ENCODE measurements around the gene TTLL11. TPM values are rescaled to one million over a fixed set of nuclear protein-coding genes. Genes with fewer than 3 reads are reported as not detected.

Gene TTLL11
- total RNA-seq, 1 experiment from 2014 or later: 7.0 TPM

DNA sequence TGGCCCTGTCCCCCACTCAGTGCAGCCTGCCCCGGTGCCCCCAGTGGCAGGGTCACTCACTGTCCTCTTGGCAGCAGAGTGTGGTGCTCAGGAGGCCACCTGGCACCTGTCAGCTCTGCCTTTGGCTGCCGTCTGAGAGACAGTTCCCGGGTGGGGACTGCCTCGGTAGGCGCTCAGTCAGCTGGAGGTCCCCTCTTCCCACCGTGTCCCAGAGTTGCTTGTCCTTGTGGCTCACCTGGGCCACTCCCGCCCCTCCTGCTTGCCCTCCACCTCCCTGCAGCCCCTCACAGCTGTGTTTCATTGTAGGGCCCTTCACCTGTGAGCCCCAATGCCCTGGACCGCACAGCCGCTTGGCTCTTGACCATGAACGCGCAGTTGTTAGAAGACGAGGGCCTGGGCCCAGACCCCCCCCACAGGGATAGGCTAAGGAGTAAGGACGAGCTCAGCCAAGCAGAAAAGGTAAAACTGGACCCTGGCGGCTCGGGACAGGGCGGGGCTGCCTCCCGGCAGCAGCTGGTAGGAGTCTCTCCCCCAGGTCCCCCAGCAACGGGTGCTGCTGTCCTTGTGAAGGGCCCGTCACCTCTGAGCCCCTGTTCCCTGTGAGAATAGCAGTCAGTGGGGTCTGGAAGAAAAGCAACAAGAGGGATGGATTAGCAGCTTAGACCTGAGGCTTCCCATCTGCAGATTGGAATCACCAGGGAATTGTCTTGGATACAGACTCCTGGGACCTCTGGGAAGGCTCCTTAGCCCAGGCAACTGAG lies 319.0 kb downstream of the TTLL11 start:
- ChIA-PET POLR2A (ENCODE audit: unreplicated experiment) (no interaction called here), CTCF (no interaction called here)
- Histone ChIP-seq H3K4me2 (ENCODE audit: low read length) (no peak overlapping the region), H4K20me1 (ENCODE audit: low read length) (no peaks in the 10 kb centered on the region), H3F3A (ENCODE audit: low read length, unreplicated experiment) (no peaks in the 10 kb centered on the region), H3K4me1 (ENCODE audit: insufficient read depth, low read length) (no peaks in the 10 kb centered on the region), H3K36me3 (ENCODE audit: low read depth, low read length) (no peaks in the 10 kb centered on the region), H3K79me2 (ENCODE audit: low read length) (no peaks in the 10 kb centered on the region), H3K27me3 (ENCODE audit: low read length) (no peaks in the 10 kb centered on the region), H3K9ac (ENCODE audit: low read length) (no peak overlapping the region), H3K27ac (ENCODE audit: low read length) (no peak overlapping the region), H3K9me3 (ENCODE audit: low read length) (no peaks in the 10 kb centered on the region), H3K4me3 (ENCODE audit: low read length) (no peak overlapping the region), H3K9me2 (replicated peaks; ENCODE audit: low read length) (no peaks in the 10 kb centered on the region), H2AFZ (ENCODE audit: low read length) (no peak overlapping the region)
- intact Hi-C loops (cut with micrococcal nuclease): no loop called here
- DNase-seq (no peak), ATAC-seq (no peak)
- no TSS peak for BruUV-seq (replicated peaks)
- TF ChIP-seq, protein P1, sequence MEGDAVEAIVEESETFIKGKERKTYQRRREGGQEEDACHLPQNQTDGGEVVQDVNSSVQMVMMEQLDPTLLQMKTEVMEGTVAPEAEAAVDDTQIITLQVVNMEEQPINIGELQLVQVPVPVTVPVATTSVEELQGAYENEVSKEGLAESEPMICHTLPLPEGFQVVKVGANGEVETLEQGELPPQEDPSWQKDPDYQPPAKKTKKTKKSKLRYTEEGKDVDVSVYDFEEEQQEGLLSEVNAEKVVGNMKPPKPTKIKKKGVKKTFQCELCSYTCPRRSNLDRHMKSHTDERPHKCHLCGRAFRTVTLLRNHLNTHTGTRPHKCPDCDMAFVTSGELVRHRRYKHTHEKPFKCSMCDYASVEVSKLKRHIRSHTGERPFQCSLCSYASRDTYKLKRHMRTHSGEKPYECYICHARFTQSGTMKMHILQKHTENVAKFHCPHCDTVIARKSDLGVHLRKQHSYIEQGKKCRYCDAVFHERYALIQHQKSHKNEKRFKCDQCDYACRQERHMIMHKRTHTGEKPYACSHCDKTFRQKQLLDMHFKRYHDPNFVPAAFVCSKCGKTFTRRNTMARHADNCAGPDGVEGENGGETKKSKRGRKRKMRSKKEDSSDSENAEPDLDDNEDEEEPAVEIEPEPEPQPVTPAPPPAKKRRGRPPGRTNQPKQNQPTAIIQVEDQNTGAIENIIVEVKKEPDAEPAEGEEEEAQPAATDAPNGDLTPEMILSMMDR (conservative IDR thresholded peaks at IDR 0.05; ENCODE audit: low read depth, low read length): no peak
- no peak for TF ChIP-seq EZH2 (IDR thresholded peaks at IDR 0.05; ENCODE audit: low read length, unreplicated experiment)
- no peak for TF ChIP-seq EZH2phosphoT487 (IDR thresholded peaks at IDR 0.05; ENCODE audit: borderline replicate concordance, low read length)

- no peaks in the 10 kb centered on the region for H3K4me1 ChIP-seq (ENCODE audit: insufficient read depth, low read length)
- CTCF ChIA-PET: no interaction called here
- H3K9ac ChIP-seq (ENCODE audit: low read length): no peak overlapping the region
- no peaks in the 10 kb centered on the region for H3K9me3 ChIP-seq (ENCODE audit: low read length)
- H3K27me3 ChIP-seq (ENCODE audit: low read length): no peaks in the 10 kb centered on the region
- no peaks in the 10 kb centered on the region for H4K20me1 ChIP-seq (ENCODE audit: low read length)
- H3K4me3 ChIP-seq (ENCODE audit: low read length): no peak overlapping the region
- H3K79me2 ChIP-seq (ENCODE audit: low read length): no peaks in the 10 kb centered on the region
- H3K27ac ChIP-seq (ENCODE audit: low read length): no peak overlapping the region
- no peak for ATAC-seq
- H3K36me3 ChIP-seq (ENCODE audit: low read depth, low read length): no peaks in the 10 kb centered on the region
- no peak for DNase-seq
- no peaks in the 10 kb centered on the region for H3F3A ChIP-seq (ENCODE audit: low read length, unreplicated experiment)
- TF ChIP-seq, protein P1 (conservative IDR thresholded peaks at IDR 0.05; ENCODE audit: low read depth, low read length): no peak
- TF ChIP-seq EZH2phosphoT487 (IDR thresholded peaks at IDR 0.05; ENCODE audit: borderline replicate concordance, low read length) (no peak), EZH2 (IDR thresholded peaks at IDR 0.05; ENCODE audit: low read length, unreplicated experiment) (no peak)
- BruUV-seq (replicated peaks): no TSS peak
- H2AFZ ChIP-seq (ENCODE audit: low read length): no peak overlapping the region
- POLR2A ChIA-PET (ENCODE audit: unreplicated experiment): no interaction called here
- H3K9me2 ChIP-seq (replicated peaks; ENCODE audit: low read length): no peaks in the 10 kb centered on the region
- intact Hi-C loops (cut with micrococcal nuclease): no loop called here
- no peak overlapping the region for H3K4me2 ChIP-seq (ENCODE audit: low read length)
Observed at GRCh38 chr9:121773286-121773953, 319.7 kb downstream of the TTLL11 start.
